Activated CD4-positive, alpha-beta T cell treated with anti-CD3 and anti-CD28 coated beads, Interleukin-2, amount 50 U/mL, for 4 hours (primary cell): Measurements from ENCODE around the gene GNPTAB.

Source experiments
- DNase-seq, 2 experiments: peaks; one replicate each; pipeline ENCODE4 v3.0.0-alpha.2; 2020

Gene GNPTAB

DNA sequence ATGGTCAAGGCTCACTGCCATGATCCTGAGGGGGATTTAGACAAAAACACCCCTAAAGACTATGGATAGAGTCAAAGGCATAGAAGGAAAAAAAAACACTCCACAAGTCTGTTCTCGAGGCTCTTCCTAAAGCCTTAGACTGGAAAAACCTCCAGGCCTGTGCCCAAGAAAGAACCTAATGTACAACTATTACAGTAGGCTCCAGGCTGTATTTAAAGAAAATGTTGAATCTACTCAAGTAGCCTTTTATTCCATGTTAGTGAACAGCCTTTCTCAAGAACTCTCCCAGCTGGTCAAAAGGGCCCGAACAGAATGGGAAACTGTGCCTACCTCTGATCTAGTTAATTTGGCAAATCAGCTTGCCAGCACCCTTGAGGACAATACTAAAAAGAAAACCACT, 28.3 kb downstream of the GNPTAB start:
- no peak for DNase-seq

DNA sequence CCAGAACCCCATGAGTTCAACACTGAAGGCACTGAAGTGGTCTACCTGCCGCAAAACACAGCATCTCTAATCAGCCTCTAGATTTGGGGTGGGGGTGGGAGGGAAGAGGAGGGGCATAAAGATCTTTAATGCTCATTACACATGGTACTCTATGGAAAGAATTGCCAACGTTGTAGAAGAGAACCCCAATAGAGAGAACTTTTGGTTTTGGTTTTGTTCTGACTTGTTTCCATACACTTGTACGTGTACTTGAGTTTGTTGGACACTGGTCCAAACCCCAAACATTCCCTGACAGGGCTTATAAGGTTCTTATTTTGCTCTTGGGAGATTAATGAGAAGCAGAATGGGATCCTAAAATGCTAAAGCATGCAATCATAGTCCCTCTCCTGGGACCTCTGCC, 31.0 kb downstream of the GNPTAB start:
- no peak for DNase-seq

DNA sequence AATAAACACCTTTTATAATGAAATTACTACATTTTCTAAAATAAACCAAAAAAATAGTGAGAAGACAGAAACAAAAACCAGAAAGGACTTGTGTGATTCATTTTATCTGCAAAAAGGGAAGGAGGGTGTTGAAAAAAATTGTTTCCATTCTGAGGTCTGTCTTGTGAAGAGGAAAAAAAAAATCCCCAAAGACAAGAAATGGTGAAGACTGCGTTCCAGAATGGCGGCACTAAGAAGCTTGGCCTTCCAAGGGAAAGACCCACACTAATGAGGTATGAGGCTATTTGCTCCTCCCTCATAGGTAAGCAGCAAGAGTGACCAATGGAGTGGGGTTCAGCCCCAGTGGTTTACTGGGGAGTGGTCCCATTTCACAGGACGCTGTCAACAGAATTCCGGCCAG, 35.0 kb downstream of the GNPTAB start:
- DNase-seq = no peak

- no peak for DNase-seq
Measured at GRCh38 chr12:101795013-101795412, 35.7 kb downstream of the GNPTAB start.

GRCh38 chr12:101794574-101794973, 36.2 kb downstream of the GNPTAB start:
- DNase-seq = no peak

DNA sequence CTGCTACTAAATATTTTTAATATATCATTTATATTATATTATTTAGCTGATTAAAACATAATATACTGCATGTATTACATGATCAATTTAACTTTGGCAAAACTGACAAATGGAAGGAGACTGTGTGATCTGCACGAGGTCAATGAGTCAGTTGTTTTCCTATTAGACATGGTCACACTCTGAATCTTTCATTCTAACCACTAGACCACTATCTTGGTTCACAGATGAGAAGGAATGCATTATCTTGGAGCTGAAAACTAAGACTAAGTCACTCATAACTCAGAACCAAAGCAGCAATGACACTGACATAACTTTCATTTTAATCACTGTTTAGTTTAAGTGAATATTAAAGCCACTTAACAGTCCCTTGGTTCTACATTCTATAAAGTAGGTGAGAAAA, 37.4 kb downstream of the GNPTAB start:
- no peak for DNase-seq

DNA sequence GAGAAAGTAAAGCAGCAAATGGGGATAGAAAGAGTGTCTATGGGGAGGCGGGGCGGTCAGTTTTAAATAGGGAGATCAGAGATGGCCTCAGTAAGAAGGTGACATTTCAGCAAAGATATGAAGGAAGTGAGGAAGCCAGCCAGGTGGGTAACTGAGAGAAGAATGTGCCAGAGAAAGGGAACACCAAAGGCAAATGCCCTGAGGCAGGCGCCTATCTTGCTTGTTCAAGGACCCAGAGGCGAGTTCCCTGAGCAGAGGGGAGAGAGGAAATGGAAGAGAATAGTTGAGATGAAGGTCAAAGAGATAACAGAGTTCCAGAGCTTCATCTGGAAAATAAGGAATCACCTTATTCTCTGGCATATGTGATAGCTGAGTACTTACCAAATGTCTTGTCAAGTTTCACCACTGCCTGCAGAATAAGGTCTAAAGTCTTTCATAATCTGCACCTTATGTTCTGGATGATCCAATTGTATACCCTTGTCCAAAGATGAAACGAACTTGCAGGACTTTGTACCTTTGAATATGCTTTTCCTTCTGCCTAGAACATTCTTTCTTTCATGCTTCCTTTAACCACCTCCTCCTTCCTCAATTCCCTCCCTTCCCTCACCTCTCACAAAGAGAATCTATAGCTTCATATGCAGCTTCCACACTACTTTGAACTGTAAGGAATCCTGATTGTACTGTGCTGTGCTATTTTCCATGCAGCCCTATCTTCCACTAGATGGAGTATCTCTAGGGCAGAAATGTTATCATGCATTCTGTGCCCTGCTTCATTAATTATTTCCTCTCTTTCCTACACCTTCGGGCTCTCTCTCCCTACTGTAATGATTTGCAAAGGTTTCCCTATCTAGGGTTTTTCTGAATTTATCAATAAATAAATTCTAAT, 38.5 kb downstream of the GNPTAB start:
- no peak for DNase-seq

GRCh38 chr12:101789171-101789570, 41.6 kb downstream of the GNPTAB start:
- no peak for DNase-seq

DNA sequence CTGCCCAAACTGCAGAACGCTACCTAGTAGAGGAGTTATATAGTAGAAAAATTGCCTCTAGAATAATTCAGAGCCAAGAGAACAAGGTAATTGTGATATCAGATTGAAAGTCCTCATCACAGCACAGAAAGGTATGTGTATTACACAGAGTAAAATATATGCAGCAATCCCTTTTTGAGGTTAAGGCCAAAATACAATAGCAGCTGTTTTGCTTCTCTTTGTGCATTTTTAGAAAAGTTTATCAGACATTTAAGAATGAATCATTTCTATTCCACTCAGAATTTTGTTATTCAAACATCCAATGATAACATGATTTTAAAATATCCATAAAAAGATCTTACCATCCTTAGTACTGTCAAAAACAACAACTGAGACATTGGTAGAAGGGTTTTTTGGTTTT, 45.1 kb downstream of the GNPTAB start:
- DNase-seq = no peak

- DNase-seq = no peak
Measured at GRCh38 chr12:101784376-101784775, 46.4 kb downstream of the GNPTAB start.

DNA sequence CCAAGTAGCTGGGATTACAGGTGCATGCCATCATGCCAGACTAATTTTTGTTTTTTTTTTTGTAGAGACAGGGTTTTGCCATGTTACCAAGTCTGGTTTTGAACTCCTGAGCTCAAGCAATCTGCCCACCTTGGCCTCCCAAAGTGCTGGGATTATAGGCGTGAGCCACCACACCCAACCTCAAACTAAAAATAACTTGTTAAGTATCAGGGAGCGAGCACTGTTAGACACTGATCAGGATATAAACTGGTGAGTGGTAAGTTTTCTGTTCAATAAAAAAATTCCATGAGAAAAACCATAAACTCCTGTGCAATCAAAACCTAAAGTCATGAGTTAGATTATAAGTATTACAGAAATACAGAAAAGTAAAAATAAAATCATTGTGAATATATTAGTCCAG, 46.9 kb downstream of the GNPTAB start:
- DNase-seq = no peak

- DNase-seq = no peak
Measured at GRCh38 chr12:101783150-101783549, 47.6 kb downstream of the GNPTAB start.

- no peak for DNase-seq
Measured at GRCh38 chr12:101782273-101782731, 48.5 kb downstream of the GNPTAB start.

DNA sequence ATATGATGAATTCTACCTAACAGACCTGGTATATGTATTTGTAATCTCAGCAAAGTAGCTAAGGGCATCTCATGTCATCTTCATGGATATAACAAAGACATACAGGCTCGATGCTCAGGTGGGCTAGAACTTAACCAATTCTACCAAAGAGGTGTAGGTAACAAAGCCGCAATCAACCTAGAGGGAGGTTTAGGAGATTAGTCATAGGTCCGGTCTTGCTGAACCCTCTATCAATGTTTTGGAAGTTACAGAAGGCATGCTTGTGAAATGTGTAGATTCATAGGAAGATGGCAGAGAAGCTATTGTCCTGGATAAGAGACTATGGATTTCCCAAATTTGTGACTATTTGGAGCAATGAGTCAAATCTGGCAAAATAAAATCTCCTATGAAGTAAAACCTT, 48.9 kb downstream of the GNPTAB start:
- no peak for DNase-seq

- no peak for DNase-seq
Measured at GRCh38 chr12:101780599-101780998, 50.2 kb downstream of the GNPTAB start.

DNA sequence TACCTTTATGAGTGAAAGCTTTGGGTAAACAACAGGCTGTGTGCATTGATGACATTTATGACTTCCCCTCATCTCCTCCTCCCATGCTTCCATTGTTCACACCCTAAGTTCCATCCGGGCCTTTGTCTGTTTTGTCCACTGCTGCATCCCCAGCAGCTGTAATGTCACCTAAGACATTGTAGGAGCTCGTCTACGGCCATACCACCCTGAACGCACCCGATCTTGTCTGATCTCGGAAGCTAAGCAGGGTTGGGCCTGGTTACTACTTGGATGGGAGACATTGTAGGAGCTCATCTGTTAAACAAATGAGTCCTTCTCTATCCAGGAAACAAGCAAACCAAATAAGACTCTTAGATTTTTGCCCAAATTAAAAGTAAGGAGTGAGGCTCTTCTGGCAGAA, 51.1 kb downstream of the GNPTAB start:
- no peak for DNase-seq

DNA sequence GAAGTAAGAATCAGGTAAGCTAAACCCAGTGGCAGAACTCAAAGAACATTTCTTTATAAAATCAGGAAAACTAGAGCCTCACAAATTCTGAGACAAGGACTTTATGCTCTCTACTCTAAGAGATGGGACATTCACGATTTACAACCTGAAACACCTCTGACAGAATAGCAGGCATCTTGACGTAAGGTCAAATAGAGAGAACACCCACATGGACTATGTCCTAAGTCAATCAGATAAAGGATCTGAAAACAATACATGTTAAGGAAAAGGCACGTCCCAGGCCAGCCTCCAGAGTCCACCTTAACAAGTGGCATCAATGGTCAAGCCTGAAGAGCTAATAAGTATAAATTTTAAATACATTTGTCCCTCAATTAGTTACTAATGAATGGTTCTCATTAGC, 51.6 kb downstream of the GNPTAB start:
- DNase-seq = no peak

DNA sequence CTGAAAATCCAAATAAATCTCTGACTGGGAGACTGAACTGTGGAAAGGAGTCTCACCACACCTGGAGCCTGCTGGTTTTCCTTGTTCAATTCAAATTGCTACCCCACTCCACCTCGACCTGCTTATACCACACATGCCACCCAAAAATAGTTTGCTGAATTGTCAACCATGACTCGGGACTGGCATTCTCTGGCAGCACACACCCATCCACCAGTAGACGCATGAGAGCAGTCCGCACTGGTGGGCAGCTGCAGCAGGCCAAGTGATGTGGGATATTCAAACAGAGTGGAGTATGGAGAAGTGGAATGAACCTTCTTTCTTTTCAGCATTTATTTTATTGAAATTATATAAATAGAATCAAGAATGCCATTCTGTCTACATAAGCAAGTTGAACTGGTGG, 52.8 kb downstream of the GNPTAB start:
- no peak for DNase-seq

- no peak for DNase-seq
Measured at GRCh38 chr12:101777485-101777884, 53.3 kb downstream of the GNPTAB start.

GRCh38 chr12:101775816-101776215, 54.9 kb downstream of the GNPTAB start:
- no peak for DNase-seq

DNA sequence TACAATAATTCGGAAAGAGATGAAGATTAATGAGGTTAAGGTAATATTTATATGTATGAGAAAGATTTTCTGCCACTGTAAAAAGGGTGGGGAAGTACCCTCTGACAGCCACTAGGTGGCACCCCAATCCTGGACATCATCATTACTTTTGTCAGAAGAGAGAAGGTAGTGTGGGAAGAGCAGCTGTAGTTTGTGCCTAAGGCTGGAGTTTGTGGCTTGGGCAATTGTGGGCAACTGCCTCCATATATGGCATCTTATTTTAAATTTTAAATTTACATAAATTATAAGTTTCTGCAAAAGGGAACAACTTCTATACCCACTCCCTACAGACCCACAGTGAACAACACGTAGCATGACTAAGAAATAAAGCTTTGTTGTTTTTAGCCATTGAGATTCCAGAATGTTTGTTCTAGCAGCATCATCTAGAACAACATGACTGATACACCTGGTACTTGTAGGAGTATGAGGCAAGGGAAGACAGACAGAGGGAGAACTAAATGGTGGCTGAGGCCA, 57.1 kb downstream of the GNPTAB start:
- DNase-seq = peak; percentile 58 to 60

DNA sequence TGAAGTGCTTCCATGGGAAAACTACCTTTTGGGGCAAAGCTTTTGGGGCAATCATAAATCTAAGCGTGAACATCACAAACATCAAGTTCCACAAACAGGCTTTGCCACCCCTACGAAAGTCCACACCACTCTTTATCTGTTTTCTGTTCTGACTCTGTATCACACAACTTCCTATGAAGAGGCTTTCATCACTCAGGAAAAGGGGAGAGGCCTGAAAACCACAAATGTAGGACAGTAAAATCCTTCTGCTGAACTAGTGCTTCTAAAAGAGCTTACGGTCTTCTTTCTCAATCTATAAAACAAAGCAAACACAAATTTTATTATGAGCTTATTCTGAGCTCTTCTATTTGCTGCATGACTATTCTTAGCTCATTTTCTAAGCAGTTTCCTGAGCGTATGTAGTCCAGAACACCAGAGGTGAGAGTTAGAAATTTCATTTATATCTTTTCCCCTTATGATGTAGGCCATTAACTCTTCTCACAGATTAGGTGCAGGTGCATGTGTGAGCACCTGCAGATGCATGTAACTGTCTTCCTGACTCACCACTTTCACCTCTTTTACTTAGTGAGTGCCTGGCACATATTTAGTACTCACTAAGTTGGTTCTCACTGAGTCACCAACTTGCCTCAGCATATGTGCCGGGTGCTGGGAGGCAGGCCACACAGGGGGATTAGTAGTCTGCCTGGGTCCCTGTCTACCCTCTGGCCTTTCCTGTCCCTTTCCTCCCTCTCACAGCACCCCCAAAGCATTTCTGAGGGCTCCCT, 58.6 kb downstream of the GNPTAB start:
- DNase-seq = no peak

DNA sequence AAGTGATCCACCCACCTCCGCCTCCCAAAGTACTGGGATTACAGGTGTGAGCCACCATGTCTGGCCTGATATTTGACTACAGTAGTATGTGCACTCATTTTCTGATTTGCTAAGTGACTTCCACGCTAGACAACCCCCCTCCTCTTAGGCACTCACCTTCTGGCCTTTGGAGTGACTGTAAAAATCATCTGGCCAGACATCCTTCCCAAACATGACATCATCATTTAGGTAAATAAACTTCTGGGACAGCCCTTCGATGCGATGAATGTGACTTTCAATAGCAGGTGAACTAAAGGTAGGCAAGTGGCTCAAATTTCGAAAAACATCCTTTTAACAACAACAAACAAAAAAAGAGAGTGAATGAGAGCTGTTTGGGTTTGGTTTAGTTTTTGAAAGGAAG, 60.9 kb downstream of the GNPTAB start:
- no peak for DNase-seq

DNA sequence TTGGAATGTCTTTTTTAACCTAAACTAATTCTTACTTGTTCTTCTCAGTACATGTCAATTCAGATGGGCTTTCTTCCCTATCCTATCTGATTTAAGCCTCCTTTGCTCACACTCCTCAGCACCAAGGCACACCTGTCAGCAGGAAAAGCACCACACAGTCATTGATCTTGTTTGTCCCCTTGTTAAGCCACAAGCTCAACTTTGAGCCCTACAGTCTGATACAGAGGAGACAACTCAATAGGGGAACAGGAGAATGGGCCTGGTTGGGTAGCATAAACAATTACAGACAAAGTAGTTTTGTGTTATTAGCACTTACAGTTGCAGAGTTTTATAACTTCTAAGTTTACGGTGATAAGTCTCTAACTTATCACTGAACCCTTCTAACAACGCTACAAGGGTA, 62.0 kb downstream of the GNPTAB start:
- DNase-seq = no peak
